Inflammatory macrophage (primary cell): Measurements from ENCODE around the gene CADM2.
"Not testable (repeated sequence)": the region's sequence is repeated elsewhere in the genome, so short reads cannot be mapped to it uniquely, and the experiment has no call there.

Experiments
- DNase-seq, 2 donors: peaks; one replicate each; pipeline ENCODE4 v3.0.0-alpha.2; 2020 to 2022

Gene CADM2

DNA sequence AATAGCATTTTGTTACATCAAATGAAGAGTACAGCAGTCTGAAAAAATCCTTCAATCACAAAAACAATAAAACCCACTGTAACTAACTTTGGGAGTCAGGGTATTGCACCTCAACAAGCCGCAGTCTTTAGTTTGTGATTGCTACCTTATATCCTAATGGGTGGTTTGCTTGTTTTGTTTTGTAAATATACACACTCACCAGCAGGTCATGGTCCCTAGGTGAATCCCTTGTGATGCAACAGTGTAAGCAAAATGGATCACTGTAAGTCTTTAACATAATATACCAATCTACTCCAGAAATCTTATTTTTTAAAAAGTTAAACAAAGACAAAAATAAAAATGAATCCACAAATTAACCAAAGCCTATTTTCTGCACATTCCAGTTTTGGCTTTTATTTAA is 749.5 kb downstream of the CADM2 start:
- not testable (repeated sequence) for DNase-seq

DNA sequence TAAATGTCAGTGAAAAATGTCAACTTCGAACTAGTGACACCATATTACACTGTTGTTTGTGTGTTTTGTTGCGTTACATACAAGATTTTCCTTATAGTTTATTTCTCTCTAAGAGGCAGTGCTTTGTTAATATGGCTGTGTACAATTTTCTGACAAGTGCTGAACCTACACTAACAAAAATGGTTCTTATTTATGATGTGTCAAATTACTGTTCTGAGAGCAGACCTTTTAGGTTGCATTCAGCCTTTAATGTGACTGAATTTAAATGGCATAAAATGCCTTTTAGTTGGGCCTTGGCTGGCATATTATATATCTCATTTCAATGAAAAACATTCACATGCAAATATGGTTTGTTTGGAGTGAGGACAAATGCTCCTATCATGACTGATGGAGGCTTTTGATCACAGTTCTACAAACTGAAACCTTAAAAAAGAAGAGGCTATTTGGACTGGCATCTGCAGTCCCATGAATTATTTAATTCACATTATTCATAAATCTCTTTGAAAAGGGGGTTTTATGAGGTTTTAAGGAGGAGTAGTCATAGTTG is 750.6 kb downstream of the CADM2 start:
- no peak for DNase-seq

DNA sequence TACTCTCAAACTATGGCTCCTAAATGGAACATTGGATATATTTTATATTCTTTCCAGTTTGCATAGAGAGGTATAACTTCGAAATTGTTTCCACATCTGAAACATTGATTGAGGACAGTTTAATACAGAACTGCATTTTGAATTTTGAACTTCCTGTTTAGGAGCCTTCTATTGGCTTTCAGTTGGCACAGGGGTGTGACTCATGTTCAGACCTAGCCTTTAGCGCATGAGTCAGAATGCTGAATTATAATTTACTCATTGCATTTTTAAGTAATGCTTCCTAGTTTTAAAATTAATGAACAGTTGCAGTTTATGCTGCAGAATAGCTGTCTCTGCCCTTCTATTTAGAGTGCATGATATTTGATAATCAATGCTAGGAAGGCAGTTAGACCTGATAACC is 751.7 kb downstream of the CADM2 start:
- no peak for DNase-seq

DNA sequence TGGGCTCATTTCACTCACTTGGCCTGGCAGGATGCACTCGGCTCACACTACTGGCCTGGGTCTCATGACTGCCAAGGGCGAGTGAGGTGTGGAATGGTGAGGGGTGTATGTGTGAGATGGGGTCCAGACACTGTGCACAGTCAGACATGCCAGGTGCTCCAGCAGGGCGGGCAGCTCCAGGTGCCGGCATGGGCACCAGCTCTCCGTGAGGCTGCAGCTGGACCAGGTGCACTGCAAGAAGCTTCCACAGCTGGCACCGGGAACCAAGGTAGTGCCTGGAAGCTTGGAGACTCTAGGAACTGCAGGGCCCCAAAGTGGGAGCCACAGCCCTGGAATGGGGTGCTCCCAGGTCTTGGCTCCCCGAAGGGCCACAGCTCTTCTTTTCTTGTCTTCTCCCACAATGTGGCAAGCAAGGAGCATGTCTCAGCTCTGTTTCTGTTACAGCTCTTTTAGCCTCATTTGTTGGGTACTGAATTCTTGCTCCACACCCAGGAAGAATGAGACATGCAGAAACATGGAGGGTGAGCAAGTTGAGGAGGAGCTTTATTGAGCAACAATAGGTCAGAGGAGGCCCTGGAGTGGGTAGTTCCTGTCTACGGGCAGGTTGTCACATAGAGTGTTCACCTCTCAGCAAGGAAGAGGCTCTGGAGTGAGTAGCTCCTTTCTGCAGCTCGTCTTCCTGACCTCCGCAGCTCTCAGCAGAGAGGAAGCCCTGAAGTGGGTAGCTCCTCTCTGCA is 762.8 kb downstream of the CADM2 start:
- no peak for DNase-seq

DNA sequence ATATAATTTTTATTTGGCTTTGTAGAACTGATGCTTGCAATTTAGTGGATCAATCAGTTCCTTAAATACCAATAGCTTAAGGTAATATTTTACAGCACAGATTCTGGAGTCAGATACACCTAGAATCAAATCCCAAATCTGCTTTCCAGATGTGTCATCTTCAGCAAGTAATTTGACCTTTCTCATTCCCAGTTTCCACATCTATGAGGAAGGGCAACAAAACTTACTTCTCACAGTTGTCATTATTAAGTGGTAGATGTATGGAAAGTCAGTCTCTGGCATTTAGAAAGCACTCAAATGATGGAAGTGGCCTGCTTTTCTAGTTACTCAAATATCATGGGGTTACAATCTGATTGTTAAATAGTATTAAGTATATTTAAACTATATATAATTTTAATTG is 767.0 kb downstream of the CADM2 start:
- DNase-seq = no peak

GRCh38 chr3:85726241-85726640 is 767.5 kb downstream of the CADM2 start:
- DNase-seq = no peak

GRCh38 chr3:85737846-85738245 is 779.1 kb downstream of the CADM2 start:
- DNase-seq = no peak

DNA sequence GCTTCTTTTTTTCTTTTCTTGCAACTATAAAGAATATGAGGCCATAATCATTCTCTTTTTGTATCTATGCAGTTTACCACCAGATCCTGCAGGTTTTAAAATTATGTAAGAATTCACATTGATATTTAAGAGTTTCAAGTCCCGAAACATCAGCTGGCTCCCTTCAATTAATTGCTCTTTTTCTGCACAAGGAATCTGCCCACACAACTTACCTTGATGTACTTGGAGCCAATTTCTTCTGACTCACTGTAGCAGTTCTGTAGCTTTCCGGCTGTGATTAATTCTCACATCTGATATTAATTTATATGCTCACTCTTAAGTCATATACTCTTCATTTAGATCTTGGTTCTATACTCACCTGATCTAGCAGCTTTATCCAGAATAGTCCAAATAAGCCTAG is 781.8 kb downstream of the CADM2 start:
- DNase-seq = no peak

GRCh38 chr3:85758442-85758841 is 799.7 kb downstream of the CADM2 start:
- DNase-seq = no peak

- no peak for DNase-seq
Observed at GRCh38 chr3:85760342-85760741, 801.6 kb downstream of the CADM2 start.

DNA sequence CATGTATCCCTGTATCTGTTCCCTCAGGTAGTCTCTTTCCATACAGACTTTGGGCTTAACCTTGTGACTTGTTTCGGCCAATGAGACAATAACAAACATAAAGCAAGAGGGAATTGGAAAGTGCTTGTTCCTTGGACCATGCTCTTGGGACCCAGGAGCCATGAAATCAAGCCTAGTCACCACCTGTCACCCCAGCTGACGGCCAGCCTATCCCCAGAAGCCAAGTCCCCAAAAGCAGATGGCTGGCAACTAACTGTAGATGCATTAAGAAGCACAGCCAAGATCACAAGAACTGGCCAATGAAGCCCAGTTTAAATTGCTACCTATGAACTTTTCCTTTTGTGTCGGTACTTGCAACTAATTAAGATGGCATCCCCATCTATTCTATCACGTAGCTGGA is 822.0 kb downstream of the CADM2 start:
- no peak for DNase-seq

GRCh38 chr3:85781806-85782205 is 823.0 kb downstream of the CADM2 start:
- no peak for DNase-seq

- DNase-seq = no peak
Observed at GRCh38 chr3:85783291-85783690, 824.5 kb downstream of the CADM2 start.

DNA sequence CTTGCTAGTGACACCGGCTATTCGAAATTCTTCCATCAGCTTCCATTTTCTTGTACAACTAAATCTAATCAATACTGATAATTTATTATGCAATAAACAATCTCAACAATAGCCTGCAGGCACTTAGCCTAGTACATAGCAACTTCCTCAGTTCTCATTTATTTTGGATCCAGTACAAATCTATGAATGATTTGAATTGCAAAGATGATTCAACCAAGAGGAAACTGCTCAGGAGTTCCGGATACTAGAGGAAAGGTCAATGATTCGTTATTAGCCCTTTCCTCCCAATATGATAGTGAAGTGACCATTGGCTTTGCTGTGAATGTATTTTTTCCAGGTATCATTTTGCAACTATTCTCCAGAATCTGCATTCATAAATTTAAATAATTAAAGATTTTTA is 827.0 kb downstream of the CADM2 start:
- no peak for DNase-seq

DNA sequence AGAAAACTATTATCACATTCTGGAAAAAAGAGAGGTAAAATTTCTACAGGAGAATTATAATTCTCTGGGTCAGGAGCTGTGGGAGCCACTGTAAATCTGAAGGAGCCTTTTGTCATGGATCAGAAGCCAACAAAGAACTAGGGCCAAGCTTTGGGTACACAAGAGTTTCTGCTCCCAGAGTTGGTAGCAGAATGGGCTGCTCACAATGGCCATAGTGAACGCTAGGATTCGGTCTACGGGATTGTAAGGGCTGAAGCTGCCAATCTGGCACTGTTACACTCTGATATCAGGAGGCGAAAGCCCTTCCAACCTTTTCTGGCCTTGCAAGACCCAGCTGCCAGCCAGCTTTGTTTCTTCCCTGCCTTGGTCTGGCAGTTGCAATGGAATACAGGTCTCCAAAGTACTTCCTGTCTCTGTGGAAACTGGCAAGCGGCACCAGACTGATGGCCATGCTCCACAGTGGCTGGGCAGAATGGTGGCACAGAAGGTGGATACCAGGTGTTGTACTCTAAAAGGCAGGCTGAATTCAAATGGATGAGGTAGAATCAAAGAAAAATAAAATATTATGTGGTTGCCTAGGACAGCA is 831.7 kb downstream of the CADM2 start:
- no peak for DNase-seq

DNA sequence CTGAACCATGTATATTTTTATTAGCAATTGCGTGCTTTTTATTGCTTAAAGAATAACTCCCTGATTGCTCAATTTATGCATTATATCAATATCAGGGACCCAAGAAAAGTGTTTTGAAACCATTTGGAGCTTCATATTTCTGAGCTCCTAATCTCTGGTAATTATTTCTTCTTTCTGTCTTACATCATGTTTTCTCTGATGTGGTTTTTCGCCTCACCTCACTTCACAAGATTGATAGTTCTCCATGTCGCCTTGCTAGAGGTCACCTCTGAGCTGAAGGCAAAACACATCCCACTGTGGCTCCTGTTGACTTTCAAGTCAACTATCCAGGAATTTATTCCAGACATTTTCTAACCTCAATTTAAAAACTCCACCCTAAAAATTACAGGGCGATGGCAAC is 837.4 kb downstream of the CADM2 start:
- no peak for DNase-seq

GRCh38 chr3:85800676-85801075 is 841.9 kb downstream of the CADM2 start:
- no peak for DNase-seq

DNA sequence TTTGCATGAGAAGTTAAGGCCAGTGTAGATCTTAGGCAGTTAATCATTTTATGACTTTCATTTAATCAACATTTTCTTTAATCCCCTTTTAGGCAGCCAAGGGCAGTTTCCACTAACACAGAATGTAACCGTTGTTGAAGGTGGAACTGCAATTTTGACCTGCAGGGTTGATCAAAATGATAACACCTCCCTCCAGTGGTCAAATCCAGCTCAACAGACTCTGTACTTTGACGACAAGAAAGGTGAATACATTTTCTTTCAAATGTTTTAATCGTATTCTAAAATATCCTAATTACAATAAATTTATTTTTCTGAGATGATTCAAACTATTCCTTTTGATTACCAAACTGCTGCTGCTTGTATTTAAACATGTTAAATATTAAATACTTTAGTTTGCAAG is 843.2 kb downstream of the CADM2 start:
- no peak for DNase-seq

DNA sequence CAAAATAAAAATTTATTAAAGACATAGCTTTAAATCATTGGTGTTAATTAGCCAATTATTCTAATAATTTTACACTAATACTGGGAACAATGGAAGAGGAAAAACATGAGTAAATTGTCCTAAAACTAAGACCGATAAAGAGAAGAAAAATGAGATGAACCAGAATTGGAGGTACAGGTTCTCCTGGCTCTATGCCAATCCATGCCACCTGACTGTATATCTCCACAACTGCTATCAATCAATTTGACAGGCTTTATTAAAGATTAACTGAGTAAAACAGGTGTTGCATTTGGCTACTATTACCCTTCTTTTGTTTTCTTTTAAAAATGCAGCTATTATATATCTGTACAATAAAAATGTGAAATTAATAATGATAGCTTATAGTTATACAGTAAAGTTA is 850.0 kb downstream of the CADM2 start:
- no peak for DNase-seq

- DNase-seq = no peak
Observed at GRCh38 chr3:85821130-85821756, 862.5 kb downstream of the CADM2 start.

GRCh38 chr3:85835857-85836440 is 877.2 kb downstream of the CADM2 start:
- no peak for DNase-seq

- DNase-seq = no peak
Observed at GRCh38 chr3:85837402-85837801, 878.6 kb downstream of the CADM2 start.

GRCh38 chr3:85838921-85839320 is 880.1 kb downstream of the CADM2 start:
- no peak for DNase-seq

- DNase-seq = no peak
Observed at GRCh38 chr3:85842081-85842480, 883.3 kb downstream of the CADM2 start.
